ENCODE data around the gene VSIG10.
"Not testable (repeated sequence)": the region's sequence is repeated elsewhere in the genome, so short reads cannot be mapped to it uniquely, and the experiment has no call there.

The VSIG10 gene

GRCh38 chr12:118103601-118104382 lies at the start of gene VSIG10:
Gene VSIG10 (minus strand): TSS chr12:118104011. CDS start chr12:118103671, 340 bp downstream.
- DNase-seq (peak; percentile 29), ATAC-seq (peak; percentile 58)

- DNase-seq (no peak), ATAC-seq (no peak)
These were observed 47.9 kb upstream of the VSIG10 start for GRCh38 chr12:118151755-118152154.

- no peak for ATAC-seq
These were observed 46.8 kb upstream of the VSIG10 start for GRCh38 chr12:118150625-118151024.

GRCh38 chr12:118148287-118148686 lies 44.5 kb upstream of the VSIG10 start:
- ATAC-seq: no peak

More at GRCh38 chr12:118150625-118151024, 46.8 kb upstream of the VSIG10 start:
- no peak for DNase-seq

GRCh38 chr12:118145798-118146156 lies 42.0 kb upstream of the VSIG10 start:
- ATAC-seq (no peak), DNase-seq (no peak)

More at GRCh38 chr12:118148287-118148686, 44.5 kb upstream of the VSIG10 start:
- DNase-seq: no peak

- ATAC-seq (no peak), DNase-seq (no peak)
These were observed 41.4 kb upstream of the VSIG10 start for GRCh38 chr12:118145113-118145797.

GRCh38 chr12:118144499-118144898 lies 40.7 kb upstream of the VSIG10 start:
- DNase-seq: no peak
- no peak for ATAC-seq

- no peak for DNase-seq
- ATAC-seq: no peak
These were observed 37.0 kb upstream of the VSIG10 start for GRCh38 chr12:118140825-118141224.

- no peak for DNase-seq
- ATAC-seq: no peak
These were observed 33.4 kb upstream of the VSIG10 start for GRCh38 chr12:118137148-118137678.

- peak; percentile 54 for DNase-seq
- peak; percentile 26 for ATAC-seq
These were observed 32.8 kb upstream of the VSIG10 start for GRCh38 chr12:118136559-118137003.

GRCh38 chr12:118135788-118136558 lies 32.2 kb upstream of the VSIG10 start, which contains the start of gene PEBP1:
Gene PEBP1 (plus strand): TSS chr12:118136124. CDS start chr12:118136210, 86 bp downstream.
- peak; percentile 99 for ATAC-seq
- peak; percentile 96 for DNase-seq

GRCh38 chr12:118129436-118129835 lies 25.6 kb upstream of the VSIG10 start:
- DNase-seq, ATAC-seq: not testable (repeated sequence)

GRCh38 chr12:118127867-118128266 lies 24.1 kb upstream of the VSIG10 start:
- no peak for ATAC-seq

GRCh38 chr12:118126119-118126757 lies 22.4 kb upstream of the VSIG10 start:
- DNase-seq (no peak), ATAC-seq (no peak)

More at GRCh38 chr12:118127867-118128266, 24.1 kb upstream of the VSIG10 start:
- DNase-seq: no peak

- DNase-seq (no peak), ATAC-seq (no peak)
These were observed 21.9 kb upstream of the VSIG10 start for GRCh38 chr12:118125743-118126118.

- no peak for DNase-seq
- no peak for ATAC-seq
These were observed 20.6 kb upstream of the VSIG10 start for GRCh38 chr12:118124333-118124874.

GRCh38 chr12:118122264-118122663 lies 18.5 kb upstream of the VSIG10 start:
- DNase-seq (no peak), ATAC-seq (no peak)

- peak; percentile 76 for DNase-seq
- ATAC-seq: peak; percentile 68
These were observed 17.0 kb upstream of the VSIG10 start for GRCh38 chr12:118120579-118121363.

GRCh38 chr12:118119449-118119879 lies 15.7 kb upstream of the VSIG10 start:
- DNase-seq: no peak
- no peak for ATAC-seq

- ATAC-seq (no peak), DNase-seq (no peak)
These were observed 5.3 kb upstream of the VSIG10 start for GRCh38 chr12:118109088-118109487.
